HG03175 (cell line): ENCODE data around the gene WTAP.

Source experiments
- ATAC-seq: cut with Tn5 transposase; IDR thresholded peaks from one replicate; pipeline ENCODE4 v1.9.1; 2021; ENCODE audit warnings: mild to moderate bottlenecking, moderate library complexity; ENCODE audit not compliant: unreplicated experiment

WTAP gene

DNA sequence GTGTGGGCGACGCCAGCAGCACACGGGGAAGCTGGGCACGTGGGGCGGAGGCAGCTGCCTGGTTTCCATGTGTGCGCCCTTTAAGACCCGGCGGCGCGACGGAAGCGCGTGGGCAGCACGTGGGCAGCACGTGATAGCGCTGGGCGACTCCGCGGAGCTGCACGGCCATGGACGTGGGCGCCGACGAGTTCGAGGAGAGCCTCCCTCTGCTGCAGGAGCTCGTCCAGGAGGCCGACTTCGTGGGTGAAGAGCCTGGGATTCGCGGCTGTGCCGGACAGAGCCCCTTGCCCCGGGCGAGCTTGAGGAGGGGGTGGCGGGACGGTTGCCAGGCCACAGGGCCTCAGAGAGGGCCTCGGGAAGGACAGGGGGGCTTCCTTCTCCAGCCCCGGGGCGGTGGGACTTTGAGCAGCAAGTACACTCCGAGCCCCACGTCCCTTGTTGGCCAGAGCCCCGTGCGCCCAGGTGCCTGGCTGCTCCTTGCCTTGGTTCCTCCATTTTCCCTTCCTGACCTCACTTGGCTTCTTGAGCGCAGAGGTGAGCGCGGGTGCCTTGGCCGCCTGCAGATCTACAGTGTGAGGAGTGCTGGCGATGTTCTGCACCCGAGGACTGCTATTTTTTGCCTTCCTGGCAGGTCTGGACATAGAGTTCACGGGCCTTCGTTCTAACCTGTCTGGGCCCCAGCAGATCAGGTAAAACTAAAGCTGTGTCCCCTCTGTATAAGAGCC lies 73.0 kb downstream of the WTAP start, which contains the start of gene PNLDC1:
Gene PNLDC1 (plus strand): TSS at position 136 of the 725 bp plus-strand sequence. CDS start 32 bp downstream, at position 168.
- ATAC-seq, result no peak

DNA sequence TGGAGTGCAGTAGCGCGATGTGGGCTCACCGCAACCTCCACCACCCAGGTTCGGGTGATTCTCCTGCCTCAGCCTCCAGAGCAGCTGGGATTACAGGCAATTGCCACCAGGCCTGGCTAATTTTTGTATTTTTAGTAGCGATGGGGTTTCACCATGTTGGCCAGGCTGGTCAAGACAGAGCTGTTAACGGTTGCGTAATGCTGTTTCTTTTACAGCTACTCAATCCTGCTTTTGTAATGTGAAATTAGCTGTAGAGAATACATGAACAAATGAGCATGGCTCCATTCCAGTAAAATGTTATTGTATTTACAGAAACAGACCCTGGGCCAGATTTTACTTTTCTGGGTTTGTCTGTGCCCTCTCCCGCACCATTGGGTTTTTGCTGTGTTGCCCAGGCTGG lies 74.6 kb downstream of the WTAP start:
- ATAC-seq, result no peak

DNA sequence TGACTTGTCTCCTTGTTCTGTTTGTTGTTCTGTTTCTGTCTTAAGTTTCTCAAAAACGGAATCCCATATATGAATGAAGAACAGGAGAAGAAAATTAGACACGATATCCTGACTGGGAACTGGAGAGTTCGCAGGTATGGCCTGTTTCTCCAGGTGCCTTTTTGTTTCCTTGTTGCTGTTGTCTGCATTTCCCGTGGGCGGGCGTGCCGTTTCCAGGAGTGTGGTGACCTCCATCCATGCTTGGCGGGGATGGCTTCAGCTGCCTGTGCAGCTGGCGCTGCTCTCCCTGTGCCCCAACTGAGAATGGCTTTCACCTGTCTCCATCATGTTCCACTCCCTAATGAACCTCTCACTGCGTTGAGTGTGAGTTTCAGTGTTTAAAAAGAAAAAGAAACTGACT lies 77.2 kb downstream of the WTAP start:
- no peak for ATAC-seq

DNA sequence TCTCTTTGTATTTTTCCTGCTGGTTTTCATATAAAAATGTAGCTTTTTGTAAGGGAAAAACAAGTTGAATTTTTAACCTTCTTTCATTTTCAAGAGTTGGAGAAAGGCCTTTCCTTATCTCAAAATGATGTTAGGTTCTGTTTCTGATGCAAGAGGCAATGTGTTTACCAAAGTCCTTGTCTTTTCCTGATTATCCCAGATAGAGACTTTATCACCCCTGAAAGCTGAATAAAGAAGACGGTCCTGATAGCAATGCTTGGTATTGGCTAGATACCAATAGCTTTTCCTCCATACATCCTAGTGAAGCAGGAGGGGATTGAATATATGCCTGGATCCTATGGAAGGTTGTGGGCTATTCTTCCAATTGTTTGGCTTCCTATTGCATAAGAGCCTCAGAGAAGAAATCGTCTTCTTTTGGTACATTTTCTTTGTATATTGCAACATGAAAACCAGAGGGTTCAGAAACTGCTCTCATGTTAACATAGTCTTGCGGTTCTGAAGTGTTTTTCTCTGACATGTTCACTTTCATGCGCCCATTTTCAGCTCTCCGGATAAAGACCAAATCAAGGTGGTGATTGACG lies 78.2 kb downstream of the WTAP start:
- no peak for ATAC-seq
